Measurements from ENCODE around the gene LRRC7. TPM values are rescaled to one million over a fixed set of nuclear protein-coding genes. Genes with fewer than 3 reads are reported as not detected.
A peak's percentile ranks its signal among the peaks of the same experiment; 100 is the strongest.

LRRC7 gene
- total RNA-seq, 1 experiment from 2014 or later = not detected

DNA sequence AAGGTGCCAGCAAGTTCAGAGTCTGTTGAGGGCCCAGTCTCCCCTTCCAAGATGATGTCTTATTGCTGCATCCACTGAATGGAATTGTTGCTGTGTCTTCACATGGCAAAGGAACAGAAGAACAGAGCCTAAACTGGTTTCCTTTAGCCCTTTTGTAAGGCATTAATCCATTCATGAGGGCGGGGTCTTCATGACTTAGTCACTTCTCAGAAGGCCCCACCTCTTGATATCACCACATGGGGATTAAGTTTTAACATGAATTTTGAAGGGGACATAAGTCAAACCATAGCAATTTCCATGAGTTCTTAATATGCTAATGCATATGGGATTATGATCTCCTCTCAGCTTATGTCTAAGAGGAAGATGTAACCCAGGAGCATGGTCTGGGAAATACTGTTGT, 182.9 kb downstream of the LRRC7 start:
- TF ChIP-seq, protein P1, sequence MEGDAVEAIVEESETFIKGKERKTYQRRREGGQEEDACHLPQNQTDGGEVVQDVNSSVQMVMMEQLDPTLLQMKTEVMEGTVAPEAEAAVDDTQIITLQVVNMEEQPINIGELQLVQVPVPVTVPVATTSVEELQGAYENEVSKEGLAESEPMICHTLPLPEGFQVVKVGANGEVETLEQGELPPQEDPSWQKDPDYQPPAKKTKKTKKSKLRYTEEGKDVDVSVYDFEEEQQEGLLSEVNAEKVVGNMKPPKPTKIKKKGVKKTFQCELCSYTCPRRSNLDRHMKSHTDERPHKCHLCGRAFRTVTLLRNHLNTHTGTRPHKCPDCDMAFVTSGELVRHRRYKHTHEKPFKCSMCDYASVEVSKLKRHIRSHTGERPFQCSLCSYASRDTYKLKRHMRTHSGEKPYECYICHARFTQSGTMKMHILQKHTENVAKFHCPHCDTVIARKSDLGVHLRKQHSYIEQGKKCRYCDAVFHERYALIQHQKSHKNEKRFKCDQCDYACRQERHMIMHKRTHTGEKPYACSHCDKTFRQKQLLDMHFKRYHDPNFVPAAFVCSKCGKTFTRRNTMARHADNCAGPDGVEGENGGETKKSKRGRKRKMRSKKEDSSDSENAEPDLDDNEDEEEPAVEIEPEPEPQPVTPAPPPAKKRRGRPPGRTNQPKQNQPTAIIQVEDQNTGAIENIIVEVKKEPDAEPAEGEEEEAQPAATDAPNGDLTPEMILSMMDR (conservative IDR thresholded peaks at IDR 0.05; ENCODE audit: low read depth, low read length) = no peak
- TF ChIP-seq EZH2 (IDR thresholded peaks at IDR 0.05; ENCODE audit: borderline replicate concordance, low read depth, low read length, poor library complexity, severe bottlenecking) = no peak
- Histone ChIP-seq H3K27ac (ENCODE audit: low read depth, low read length, poor library complexity, severe bottlenecking) (no peak overlapping the region), H3K4me3 (ENCODE audit: low read depth, low read length, poor library complexity, severe bottlenecking) (no peak overlapping the region), H3K4me1 (ENCODE audit: insufficient read depth, low read length, poor library complexity, severe bottlenecking) (no peaks in the 10 kb centered on the region), H3K27me3 (replicated peaks; ENCODE audit: insufficient read depth, low read depth, low read length, poor library complexity) (no peaks in the 10 kb centered on the region), H3K9me3 (ENCODE audit: low read depth, low read length, poor library complexity, severe bottlenecking) (no peaks in the 10 kb centered on the region), H3K36me3 (ENCODE audit: insufficient read depth, low read length, poor library complexity, severe bottlenecking) (no peaks in the 10 kb centered on the region)
- ChIA-PET POLR2A (ENCODE audit: low non-redundant PET) (no interaction called here), CTCF (no interaction called here)
- no TSS peak for BruUV-seq (replicated peaks)
- intact Hi-C loops (cut with micrococcal nuclease; ENCODE audit: unreplicated experiment) = no loop called here
- peak; percentile 8 for DNase-seq (ENCODE audit: low spot score)

GRCh38 chr1:69752831-69753230, 185.1 kb downstream of the LRRC7 start:
- H3K27me3 ChIP-seq (replicated peaks; ENCODE audit: insufficient read depth, low read depth, low read length, poor library complexity) = no peaks in the 10 kb centered on the region
- POLR2A ChIA-PET (ENCODE audit: low non-redundant PET) = no interaction called here
- CTCF ChIA-PET = no interaction called here
- no peaks in the 10 kb centered on the region for H3K36me3 ChIP-seq (ENCODE audit: insufficient read depth, low read length, poor library complexity, severe bottlenecking)
- no TSS peak for BruUV-seq (replicated peaks)
- H3K4me3 ChIP-seq (ENCODE audit: low read depth, low read length, poor library complexity, severe bottlenecking) = no peak overlapping the region
- no peak for DNase-seq (ENCODE audit: low spot score)
- H3K9me3 ChIP-seq (ENCODE audit: low read depth, low read length, poor library complexity, severe bottlenecking) = no peaks in the 10 kb centered on the region
- no peaks in the 10 kb centered on the region for H3K4me1 ChIP-seq (ENCODE audit: insufficient read depth, low read length, poor library complexity, severe bottlenecking)
- intact Hi-C loops (cut with micrococcal nuclease; ENCODE audit: unreplicated experiment) = no loop called here
- H3K27ac ChIP-seq (ENCODE audit: low read depth, low read length, poor library complexity, severe bottlenecking) = no peak overlapping the region
- TF ChIP-seq EZH2 (IDR thresholded peaks at IDR 0.05; ENCODE audit: borderline replicate concordance, low read depth, low read length, poor library complexity, severe bottlenecking) = no peak
- TF ChIP-seq, protein P1 (conservative IDR thresholded peaks at IDR 0.05; ENCODE audit: low read depth, low read length) = no peak

DNA sequence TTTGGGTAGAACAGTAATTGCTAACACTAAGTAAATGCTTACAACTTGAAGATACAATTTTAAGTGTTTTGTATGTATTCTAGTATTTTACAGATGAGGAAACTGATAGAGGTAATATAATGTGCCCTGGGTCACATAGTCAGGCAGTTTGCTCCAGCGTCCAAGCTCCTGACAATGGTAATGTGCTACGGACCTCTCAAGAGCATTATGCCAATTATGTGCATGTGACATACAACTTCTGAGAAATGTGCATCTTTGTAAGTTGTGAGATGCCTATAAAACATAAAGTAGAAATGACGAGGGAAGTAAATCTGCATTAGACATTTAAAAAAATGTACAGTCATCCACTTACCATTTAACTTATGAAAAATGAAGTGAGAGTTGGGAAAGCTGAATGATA, 186.8 kb downstream of the LRRC7 start:
- ChIA-PET CTCF (no interaction called here), POLR2A (ENCODE audit: low non-redundant PET) (no interaction called here)
- Histone ChIP-seq H3K27me3 (replicated peaks; ENCODE audit: insufficient read depth, low read depth, low read length, poor library complexity) (no peaks in the 10 kb centered on the region), H3K9me3 (ENCODE audit: low read depth, low read length, poor library complexity, severe bottlenecking) (no peaks in the 10 kb centered on the region), H3K4me3 (ENCODE audit: low read depth, low read length, poor library complexity, severe bottlenecking) (no peak overlapping the region), H3K36me3 (ENCODE audit: insufficient read depth, low read length, poor library complexity, severe bottlenecking) (no peaks in the 10 kb centered on the region), H3K4me1 (ENCODE audit: insufficient read depth, low read length, poor library complexity, severe bottlenecking) (no peaks in the 10 kb centered on the region), H3K27ac (ENCODE audit: low read depth, low read length, poor library complexity, severe bottlenecking) (no peak overlapping the region)
- intact Hi-C loops (cut with micrococcal nuclease; ENCODE audit: unreplicated experiment) = no loop called here
- no TSS peak for BruUV-seq (replicated peaks)
- TF ChIP-seq, protein P1 (conservative IDR thresholded peaks at IDR 0.05; ENCODE audit: low read depth, low read length) = no peak
- DNase-seq (ENCODE audit: low spot score) = no peak
